HTR-8/SVneo (cell line): ENCODE results near the gene CRADD.
"Not testable (repeated sequence)": the region's sequence is repeated elsewhere in the genome, so short reads cannot be mapped to it uniquely, and the experiment has no call there.

Experiments used
- DNase-seq: peaks from one replicate; pipeline ENCODE4 v3.0.0; 2011; ENCODE audit warnings: low spot score, mixed read lengths; ENCODE audit not compliant: insufficient read length
- FAIRE-seq: peaks from 2 replicates; lab custom pipeline; 2011; peaks lifted over from hg19 to GRCh38; lab: Jason Lieb, UNC

CRADD gene

GRCh38 chr12:93751864-93752610 is 74.9 kb downstream of the CRADD start:
- FAIRE-seq = no peak
- DNase-seq = no peak

DNA sequence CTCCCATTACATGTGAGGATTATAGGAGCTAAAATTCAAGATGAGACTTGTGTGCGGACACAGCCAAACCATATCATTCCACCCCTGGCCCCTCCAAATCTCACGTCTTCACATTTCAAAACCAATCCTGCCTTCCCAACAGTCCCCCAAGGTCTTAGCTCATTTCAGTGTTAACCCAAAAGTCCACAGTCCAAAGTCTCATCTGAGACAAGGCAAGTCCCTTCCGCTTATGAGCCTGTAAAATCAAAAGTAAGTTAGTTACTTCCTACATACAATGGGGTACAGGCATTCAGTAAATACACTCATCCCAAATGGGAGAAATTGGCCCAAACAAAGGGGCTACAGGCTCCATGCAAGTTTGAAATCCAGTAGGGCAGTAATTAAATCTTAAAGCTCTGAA is 76.1 kb downstream of the CRADD start:
- FAIRE-seq = no peak
- no peak for DNase-seq

GRCh38 chr12:93753838-93754429 is 76.8 kb downstream of the CRADD start:
- no peak for DNase-seq
- FAIRE-seq = no peak

GRCh38 chr12:93754859-93755258 is 77.7 kb downstream of the CRADD start:
- DNase-seq, FAIRE-seq: not testable (repeated sequence)

DNA sequence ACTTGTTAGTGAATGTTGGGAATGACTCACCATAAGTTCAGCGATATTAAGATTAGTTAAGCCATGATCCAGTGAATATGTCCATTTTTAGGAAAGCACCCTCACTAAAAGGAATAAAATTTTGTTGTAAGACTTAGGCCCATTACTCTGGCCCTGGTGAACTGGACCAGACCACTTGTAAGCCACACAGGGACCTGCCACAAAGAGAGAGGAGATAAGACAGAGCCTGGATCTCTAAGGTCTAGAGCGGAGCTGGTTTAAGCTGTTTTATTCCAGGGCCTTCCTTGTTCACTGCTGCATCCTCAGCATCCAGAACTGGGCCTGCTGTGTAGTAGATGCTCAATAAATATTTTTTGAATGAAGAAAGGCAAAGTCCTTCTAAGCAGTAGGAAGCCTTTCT is 79.1 kb downstream of the CRADD start:
- DNase-seq (no peak), FAIRE-seq (no peak)

GRCh38 chr12:93757792-93758694 is 80.9 kb downstream of the CRADD start:
- FAIRE-seq = no peak
- no peak for DNase-seq

DNA sequence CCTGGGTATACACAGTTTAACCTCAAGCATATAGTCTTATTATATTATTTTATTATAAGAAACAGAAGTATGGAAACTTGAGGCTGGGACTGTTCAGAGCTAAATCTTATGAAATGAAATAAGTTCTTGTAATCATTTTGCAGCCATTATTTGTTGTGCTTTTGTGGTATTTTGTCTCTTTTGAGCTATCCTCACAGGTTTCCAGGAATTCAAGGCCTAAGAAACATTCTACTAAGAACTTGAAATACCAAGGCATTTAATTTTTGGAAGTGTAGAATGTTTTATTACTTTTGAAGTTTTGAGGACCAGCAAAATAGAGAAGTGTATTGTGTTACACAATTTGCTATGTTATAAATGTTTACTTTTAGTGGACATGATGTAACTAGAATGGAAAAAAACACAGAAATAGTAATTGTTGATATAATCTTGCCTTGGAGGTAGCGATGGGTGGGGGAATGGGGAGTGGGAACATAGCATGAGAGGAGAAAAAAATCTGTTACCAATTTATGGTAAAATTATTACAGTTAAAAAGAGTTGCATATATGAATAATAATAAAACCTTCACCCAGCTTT is 81.7 kb downstream of the CRADD start:
- no peak for FAIRE-seq

GRCh38 chr12:93759512-93760081 is 82.4 kb downstream of the CRADD start:
- DNase-seq = no peak
- FAIRE-seq = no peak

More for the DNA sequence above, 81.7 kb downstream of the CRADD start:
- DNase-seq = no peak

GRCh38 chr12:93760275-93760875 is 83.2 kb downstream of the CRADD start:
- FAIRE-seq = no peak

GRCh38 chr12:93762059-93762719 is 85.0 kb downstream of the CRADD start:
- FAIRE-seq = no peak
- DNase-seq = no peak

More at GRCh38 chr12:93760275-93760875, 83.2 kb downstream of the CRADD start:
- DNase-seq = no peak

DNA sequence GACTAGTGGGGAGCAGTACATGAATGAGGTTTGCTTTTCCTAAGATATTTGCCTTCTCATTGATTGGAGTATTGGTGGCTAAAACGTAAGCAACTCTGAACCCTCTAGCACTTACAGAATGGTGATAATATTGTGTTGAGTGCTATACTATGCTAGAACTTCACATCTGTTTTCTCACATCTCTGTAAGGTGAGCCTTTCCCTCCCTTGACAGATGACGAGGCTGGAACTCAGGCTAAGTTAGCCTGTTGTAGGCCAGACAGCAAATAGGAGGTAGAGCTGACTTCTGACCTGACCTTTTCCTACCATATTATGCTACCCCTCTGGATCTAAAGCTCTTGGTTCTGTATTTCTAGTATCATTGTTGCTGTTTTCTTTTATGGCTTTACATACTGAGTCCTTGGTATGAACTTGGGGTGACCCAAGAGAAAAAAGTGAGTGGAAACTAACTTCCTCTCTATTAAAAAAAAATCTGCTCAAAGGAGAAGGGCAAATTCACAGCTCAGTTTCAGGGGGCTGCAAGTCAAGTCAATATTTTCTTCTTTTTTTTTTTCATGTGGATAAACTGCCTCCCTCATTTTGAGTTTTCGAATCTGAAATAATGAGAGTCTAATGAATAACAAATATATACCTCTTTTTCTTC is 85.9 kb downstream of the CRADD start:
- no peak for FAIRE-seq
- DNase-seq = no peak

DNA sequence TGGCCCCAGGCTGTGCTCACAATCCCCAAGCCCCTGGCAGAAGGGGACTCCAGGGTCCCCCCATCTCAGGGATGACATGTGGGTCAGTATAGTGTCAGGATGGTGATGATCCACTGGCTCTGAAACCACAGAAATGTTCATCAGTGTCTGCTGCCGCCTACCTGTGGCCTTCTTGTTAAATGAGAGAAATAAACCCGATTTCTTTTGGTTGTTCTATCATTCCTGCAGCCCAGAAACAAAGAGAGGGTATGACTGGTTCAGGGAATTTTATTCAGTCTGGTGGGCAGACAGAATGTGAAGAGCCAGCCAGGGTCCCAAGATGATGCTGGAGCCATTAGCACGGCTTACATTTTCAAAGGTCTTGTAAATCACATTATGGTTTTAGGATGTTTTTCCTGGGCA is 86.6 kb downstream of the CRADD start:
- DNase-seq = no peak
- no peak for FAIRE-seq

GRCh38 chr12:93766371-93766770 is 89.2 kb downstream of the CRADD start:
- DNase-seq = no peak
- FAIRE-seq = no peak

DNA sequence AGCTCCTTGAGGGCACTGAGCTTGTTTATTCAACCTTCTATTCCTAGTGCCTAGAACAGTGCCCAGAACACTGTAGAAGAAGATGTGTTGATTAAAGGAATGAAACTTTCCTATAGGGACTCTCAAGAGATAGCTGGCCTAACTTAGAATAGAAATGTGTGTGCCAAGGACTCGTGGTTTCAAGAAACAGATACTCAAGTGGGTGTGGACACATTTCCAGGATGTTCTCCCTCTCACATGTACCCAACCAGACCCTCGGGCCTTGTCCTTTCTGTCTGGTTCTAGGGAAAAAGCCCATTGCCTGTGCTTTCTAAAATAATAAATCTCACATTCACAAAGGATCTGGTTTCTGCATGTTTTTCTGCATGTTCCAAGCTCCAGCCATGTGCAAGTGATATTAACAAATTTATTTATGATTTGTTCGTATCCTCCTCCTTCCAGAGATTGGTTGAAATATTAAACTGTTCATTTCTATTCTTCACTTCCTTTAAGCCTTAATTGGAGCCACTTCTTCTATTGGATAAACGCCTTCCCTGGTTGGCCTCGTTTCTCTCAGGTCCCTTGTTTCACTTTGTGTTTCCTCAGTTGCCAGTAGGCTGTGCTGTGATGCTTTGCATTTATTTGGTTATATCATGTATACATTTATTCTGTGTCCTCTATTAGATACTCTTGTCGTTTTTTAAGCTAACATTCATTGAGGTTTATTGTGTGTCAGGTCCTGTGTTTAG is 89.8 kb downstream of the CRADD start:
- peak; percentile 28 for FAIRE-seq

GRCh38 chr12:93767524-93767863 is 90.3 kb downstream of the CRADD start:
- FAIRE-seq (no peak), DNase-seq (no peak)

More for the DNA sequence above, 89.8 kb downstream of the CRADD start:
- peak; percentile 41 for DNase-seq

GRCh38 chr12:93772003-93772700 is 95.0 kb downstream of the CRADD start:
- FAIRE-seq = no peak

DNA sequence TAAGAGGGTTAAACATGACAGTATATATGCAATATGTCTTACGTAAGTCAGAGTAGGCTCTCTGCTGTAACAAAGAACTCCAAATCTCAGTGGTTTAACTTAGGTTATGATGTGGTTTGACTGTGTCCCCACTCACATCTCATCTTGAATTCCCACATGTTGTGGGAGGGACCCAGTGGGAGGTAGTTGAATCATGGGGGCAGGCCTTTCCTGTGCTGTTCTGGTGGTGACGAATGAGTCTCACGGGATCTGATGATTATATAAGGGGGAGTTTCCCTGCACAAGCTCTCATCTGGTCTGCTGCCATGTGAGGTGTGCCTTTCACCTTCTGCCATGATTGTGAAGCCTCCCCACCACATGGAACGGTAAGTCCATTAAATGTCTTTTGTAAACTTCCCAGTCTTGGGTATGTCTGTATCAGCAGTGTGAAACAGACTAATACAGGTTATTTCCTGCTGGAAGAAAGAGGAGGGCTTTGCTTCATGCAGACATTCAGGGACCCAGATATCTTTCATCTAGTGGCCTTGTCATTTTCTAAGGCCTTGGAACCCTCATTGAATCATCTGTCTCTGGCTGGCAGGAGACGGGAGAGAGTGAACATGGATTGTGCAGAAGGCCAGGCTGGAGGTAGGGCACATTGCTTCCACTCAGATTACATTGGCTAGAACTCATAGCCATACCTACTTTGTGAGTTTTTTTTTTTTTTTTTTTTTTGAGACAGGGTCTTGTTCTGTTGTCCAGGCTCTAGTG is 96.1 kb downstream of the CRADD start:
- no peak for DNase-seq
- FAIRE-seq = peak; percentile 46

More at GRCh38 chr12:93772003-93772700, 95.0 kb downstream of the CRADD start:
- DNase-seq = no peak
